Neuronal stem cell (in vitro differentiated cells): ENCODE data around the gene SLC25A26.

Source experiments
- DNase-seq: peaks from one replicate; pipeline ENCODE4 v3.0.0-alpha.2; 2013; ENCODE audit warnings: low spot score
- H2AFZ ChIP-seq: one replicate; pipeline ENCODE4 v1.6.1; 2013; ENCODE audit warnings: mild to moderate bottlenecking, low read length, inconsistent platforms
- H2AK5ac ChIP-seq: 2 replicates; pipeline ENCODE4 v1.6.1; 2013; ENCODE audit warnings: low read depth, mild to moderate bottlenecking, inconsistent platforms, low read length, moderate library complexity, mixed read lengths
- H2BK120ac ChIP-seq: 2 replicates; pipeline ENCODE4 v1.6.1; 2013; ENCODE audit warnings: low read depth, mild to moderate bottlenecking, inconsistent platforms, low read length, moderate library complexity, mixed read lengths
- H2BK12ac ChIP-seq: one replicate; pipeline ENCODE4 v1.6.1; 2013; ENCODE audit warnings: low read length, inconsistent platforms
- H2BK15ac ChIP-seq: 2 replicates; pipeline ENCODE4 v1.6.1; 2013; ENCODE audit warnings: mild to moderate bottlenecking, low read length, inconsistent platforms, mixed read lengths
- H2BK5ac ChIP-seq: one replicate; pipeline ENCODE4 v1.6.1; 2013; ENCODE audit warnings: inconsistent platforms, mild to moderate bottlenecking, low read length, moderate library complexity
- H3K14ac ChIP-seq: one replicate; pipeline ENCODE4 v1.6.1; 2013; ENCODE audit warnings: low read length, inconsistent platforms
- H3K18ac ChIP-seq: 2 replicates; pipeline ENCODE4 v1.6.1; 2013; ENCODE audit warnings: low read length, inconsistent platforms
- H3K23ac ChIP-seq: 2 replicates; pipeline ENCODE4 v1.6.1; 2013; ENCODE audit warnings: low read depth, mild to moderate bottlenecking, mixed read lengths, low read length, inconsistent platforms; ENCODE audit not compliant: poor library complexity
- H3K27ac ChIP-seq: replicated peaks from 3 replicates; pipeline ENCODE4 v1.5.1; 2013; ENCODE audit warnings: low read length, inconsistent platforms
- H3K27me3 ChIP-seq, 3 experiments: 2 replicates each; pipeline ENCODE4 v1.6.1; 2013; ENCODE audit warnings: low read length in 3 of 3, mild to moderate bottlenecking in 2 of 3, inconsistent platforms in 1 of 3, low read depth in 1 of 3, mixed read lengths in 1 of 3, moderate library complexity in 1 of 3; ENCODE audit not compliant: control insufficient read depth in 3 of 3, insufficient read depth in 3 of 3
- H3K36me3 ChIP-seq, 2 donors: replicated peaks in 1 of 2; 2 replicates each; pipeline ENCODE4 v1.6.1; 2013; ENCODE audit warnings: low read length in 2 of 2; ENCODE audit not compliant: control insufficient read depth in 2 of 2, insufficient read depth in 2 of 2
- H3K4ac ChIP-seq: 2 replicates; pipeline ENCODE4 v1.6.1; 2013; ENCODE audit warnings: inconsistent platforms, mild to moderate bottlenecking, low read length, moderate library complexity
- H3K4me1 ChIP-seq, 2 donors: 1 replicate in 1 of 2; 2 replicates in 1 of 2; pipeline ENCODE4 v1.6.1; 2013; ENCODE audit warnings: low read length in 2 of 2, low read depth in 1 of 2; ENCODE audit not compliant: control insufficient read depth in 2 of 2, insufficient read depth in 1 of 2
- H3K4me2 ChIP-seq: one replicate; pipeline ENCODE4 v1.6.1; 2013; ENCODE audit warnings: mild to moderate bottlenecking, low read length, inconsistent platforms; ENCODE audit not compliant: insufficient read depth, poor library complexity, severe bottlenecking
- H3K4me3 ChIP-seq, 2 donors: 2 replicates each; pipeline ENCODE4 v1.5.1; 2013; ENCODE audit warnings: low read length in 2 of 2, mild to moderate bottlenecking in 2 of 2, inconsistent platforms in 1 of 2, moderate library complexity in 1 of 2
- H3K79me1 ChIP-seq: one replicate; pipeline ENCODE4 v1.6.1; 2013; ENCODE audit warnings: low read depth, mild to moderate bottlenecking, inconsistent platforms, low read length, moderate library complexity
- H3K9ac ChIP-seq: one replicate; pipeline ENCODE4 v1.6.1; 2013; ENCODE audit warnings: mild to moderate bottlenecking, low read depth, low read length, inconsistent platforms; ENCODE audit not compliant: poor library complexity
- H3K9me3 ChIP-seq, 2 donors: replicated peaks in 1 of 2; 2 replicates each; pipeline versions ENCODE3 to v1.6.1; 2013; ENCODE audit warnings: low read length in 2 of 2, mild to moderate bottlenecking in 2 of 2, inconsistent platforms in 1 of 2, low read depth in 1 of 2, mixed read lengths in 1 of 2, moderate library complexity in 1 of 2; ENCODE audit not compliant: control insufficient read depth in 2 of 2, insufficient read depth in 1 of 2
- H4K8ac ChIP-seq: one replicate; pipeline ENCODE4 v1.6.1; 2013; ENCODE audit warnings: low read depth, mild to moderate bottlenecking, inconsistent platforms, low read length, moderate library complexity
- H4K91ac ChIP-seq: one replicate; pipeline ENCODE4 v1.6.1; 2013; ENCODE audit warnings: low read length, low read depth, mild to moderate bottlenecking, inconsistent platforms; ENCODE audit not compliant: poor library complexity
- WGBS, 2 donors: extraction: QIAGEN DNeasy Blood & Tissue Kit; methylation state at CpG; one replicate each; pipeline ENCODE4 v1.1.7; 2013; ENCODE audit warnings: missing lambda C conversion rate in 2 of 2, mixed read lengths in 1 of 2; ENCODE audit not compliant: insufficient read length in 2 of 2, insufficient replicate concordance in 1 of 2; ENCODE audit errors: extremely low coverage in 2 of 2; 5-methylcytosine and 5-hydroxymethylcytosine counted together

Gene SLC25A26

GRCh38 chr3:66366747-66367146 lies 145.9 kb downstream of the SLC25A26 start:
- no CpG with 5 or more reads among the region's 7 CpGs for WGBS, 2 donors

GRCh38 chr3:66367979-66368378 lies 147.2 kb downstream of the SLC25A26 start:
- no CpG with 5 or more reads among the region's 3 CpGs for WGBS, 2 donors
- Histone ChIP-seq H4K8ac (no peak overlapping the region), H3K4ac (no peak overlapping the region), H2BK12ac (no peak overlapping the region), H3K23ac (no peak overlapping the region), H3K27me3 (no peaks in the 10 kb centered on the region), H3K9me3 (no peaks in the 10 kb centered on the region), H3K14ac (no peak overlapping the region), H3K27ac (no peak overlapping the region), H2BK5ac (no peak overlapping the region), H3K9ac (no peak overlapping the region), H4K91ac (no peak overlapping the region), H3K4me3 (no peak overlapping the region), H2BK120ac (no peak overlapping the region), H3K4me2 (no peak overlapping the region), H2AK5ac (no peak overlapping the region), H2BK15ac (no peak overlapping the region), H3K36me3 (peaks cover 0 to 23% of the 10 kb centered on the region in 2 donors), H3K18ac (no peak overlapping the region), H3K79me1 (no peaks in the 10 kb centered on the region), H3K4me1 (peaks cover 0 to 9% of the 10 kb centered on the region in 2 donors), H2AFZ (no peak overlapping the region)
- DNase-seq = no peak

More at GRCh38 chr3:66366747-66367146, 145.9 kb downstream of the SLC25A26 start:
- no peak overlapping the region for H3K14ac ChIP-seq
- no peak overlapping the region for H4K8ac ChIP-seq
- H2BK120ac ChIP-seq = no peak overlapping the region
- H4K91ac ChIP-seq = no peak overlapping the region
- H3K36me3 ChIP-seq = peaks cover 0 to 14% of the 10 kb centered on the region in 2 donors
- no peak overlapping the region for H2AFZ ChIP-seq
- no peaks in the 10 kb centered on the region for H3K9me3 ChIP-seq
- no peaks in the 10 kb centered on the region for H3K27me3 ChIP-seq
- H3K4me2 ChIP-seq = no peak overlapping the region
- H2AK5ac ChIP-seq = no peak overlapping the region
- H3K23ac ChIP-seq = no peak overlapping the region
- no peak for DNase-seq
- H3K4me1 ChIP-seq = peaks cover 0 to 9% of the 10 kb centered on the region in 2 donors
- no peak overlapping the region for H3K27ac ChIP-seq
- no peak overlapping the region for H2BK15ac ChIP-seq
- no peaks in the 10 kb centered on the region for H3K79me1 ChIP-seq
- no peak overlapping the region for H3K9ac ChIP-seq
- no peak overlapping the region for H3K4ac ChIP-seq
- H3K18ac ChIP-seq = no peak overlapping the region
- H3K4me3 ChIP-seq = no peak overlapping the region
- no peak overlapping the region for H2BK5ac ChIP-seq
- H2BK12ac ChIP-seq = no peak overlapping the region

GRCh38 chr3:66370179-66370578 lies 149.4 kb downstream of the SLC25A26 start:
- H3K23ac ChIP-seq = no peak overlapping the region
- H3K27ac ChIP-seq = no peak overlapping the region
- H3K79me1 ChIP-seq = no peaks in the 10 kb centered on the region
- H2BK5ac ChIP-seq = no peak overlapping the region
- WGBS, 2 donors = no CpG with 5 or more reads among the region's 7 CpGs
- H3K9ac ChIP-seq = no peak overlapping the region
- H3K14ac ChIP-seq = no peak overlapping the region
- no peak overlapping the region for H2AK5ac ChIP-seq
- H2BK15ac ChIP-seq = no peak overlapping the region
- H2AFZ ChIP-seq = no peak overlapping the region
- H3K36me3 ChIP-seq = peaks cover 2 to 45% of the 10 kb centered on the region in 2 donors
- no peak overlapping the region for H4K8ac ChIP-seq
- no peak overlapping the region for H3K18ac ChIP-seq
- no peaks in the 10 kb centered on the region for H3K27me3 ChIP-seq
- H3K4me2 ChIP-seq = no peak overlapping the region
- H3K9me3 ChIP-seq = no peaks in the 10 kb centered on the region
- DNase-seq = no peak
- no peak overlapping the region for H4K91ac ChIP-seq
- H2BK12ac ChIP-seq = no peak overlapping the region
- H3K4me3 ChIP-seq = no peak overlapping the region
- H3K4ac ChIP-seq = no peak overlapping the region
- H3K4me1 ChIP-seq = peaks cover 0 to 9% of the 10 kb centered on the region in 2 donors
- no peak overlapping the region for H2BK120ac ChIP-seq

- no peak overlapping the region for H2AFZ ChIP-seq
- no peak overlapping the region for H3K27ac ChIP-seq
- 100% methylated on average over 1 of the region's 7 CpGs; no CpG with 5 or more reads in 1 of the 2 donors for WGBS, 2 donors
- H3K18ac ChIP-seq = no peak overlapping the region
- no peaks in the 10 kb centered on the region for H3K9me3 ChIP-seq
- H2BK120ac ChIP-seq = no peak overlapping the region
- no peak overlapping the region for H2BK12ac ChIP-seq
- H3K23ac ChIP-seq = no peak overlapping the region
- no peak overlapping the region for H3K14ac ChIP-seq
- no peak overlapping the region for H3K4me3 ChIP-seq
- H3K4me1 ChIP-seq = peaks cover 0 to 5% of the 10 kb centered on the region in 2 donors
- no peaks in the 10 kb centered on the region for H3K79me1 ChIP-seq
- H4K91ac ChIP-seq = no peak overlapping the region
- H3K9ac ChIP-seq = no peak overlapping the region
- no peak overlapping the region for H2BK5ac ChIP-seq
- H4K8ac ChIP-seq = no peak overlapping the region
- H2AK5ac ChIP-seq = no peak overlapping the region
- peaks cover 5 to 57% of the 10 kb centered on the region in 2 donors for H3K36me3 ChIP-seq
- no peaks in the 10 kb centered on the region for H3K27me3 ChIP-seq
- no peak for DNase-seq
- no peak overlapping the region for H3K4me2 ChIP-seq
- no peak overlapping the region for H3K4ac ChIP-seq
- H2BK15ac ChIP-seq = no peak overlapping the region
Observed at GRCh38 chr3:66371432-66371831, 150.6 kb downstream of the SLC25A26 start.
